RWPE1 (cell line): ENCODE measurements around the gene SP110.
A peak's percentile ranks its signal among the peaks of the same experiment; 100 is the strongest.

ENCODE experiments used
- CTCF ChIA-PET: fragments of 350-600 bp; sonication (Branson Sonifier 250); formaldehyde crosslinking; extraction: SDS; loops from one replicate; lab custom pipeline; 2021; lab: Yijun Ruan, JAX
- POLR2A ChIA-PET: fragments of 400-600 bp; formaldehyde crosslinking; extraction: SDS; loops from one replicate; lab custom pipeline; 2020; ENCODE audit warnings: antibody characterized with exemption; ENCODE audit not compliant: low non-redundant PET; lab: Yijun Ruan, JAX
- DNase-seq: peaks from one replicate; pipeline ENCODE4 v3.0.0; 2012; ENCODE audit warnings: low spot score
- H3K27ac ChIP-seq: fragments of 450-650 bp; 2 replicates; pipeline ENCODE4 v1.5.1; 2017
- CTCF ChIP-seq: fragments of 450-650 bp; conservative IDR thresholded peaks from 2 replicates; pipeline ENCODE4 v1.5.1; 2017; ENCODE audit warnings: low read depth, mild to moderate bottlenecking

The SP110 gene

GRCh38 chr2:230137902-230138539 lies 81.8 kb downstream of the SP110 start:
- TF ChIP-seq CTCF: no peak
- no peak overlapping the region for H3K27ac ChIP-seq
- ChIA-PET CTCF (interaction anchor here (0.6 kb wide), 1 partner anchor 337 kb away, joined by 3 read pairs; no protein-coding TSS in a partner anchor), POLR2A (no interaction called here)
- peak; percentile 65 for DNase-seq

- ChIA-PET POLR2A (no interaction called here), CTCF (interaction anchor here (0.6 kb wide), 1 partner anchor 115 kb away, joined by 3 read pairs; no protein-coding TSS in a partner anchor)
- DNase-seq: no peak
- TF ChIP-seq CTCF: no peak
- no peak overlapping the region for H3K27ac ChIP-seq
Measured at GRCh38 chr2:230135130-230135525, 84.7 kb downstream of the SP110 start.

- no peak overlapping the region for H3K27ac ChIP-seq
- ChIA-PET POLR2A (no interaction called here), CTCF (interaction anchor here (0.9 kb wide), 1 partner anchor 193 kb away, joined by 3 read pairs; no protein-coding TSS in a partner anchor)
- no peak for DNase-seq
- TF ChIP-seq CTCF: no peak
Measured at GRCh38 chr2:230134496-230135129, 85.2 kb downstream of the SP110 start.

- ChIA-PET CTCF (interaction anchor here (0.6 kb wide), 1 partner anchor 16 kb away, joined by 3 read pairs; no protein-coding TSS in a partner anchor), POLR2A (no interaction called here)
- no peak for TF ChIP-seq CTCF
- DNase-seq: no peak
- no peak overlapping the region for H3K27ac ChIP-seq
Measured at GRCh38 chr2:230131366-230131765, 88.4 kb downstream of the SP110 start.

- ChIA-PET POLR2A (no interaction called here), CTCF (no interaction called here)
- no peak overlapping the region for H3K27ac ChIP-seq
Measured at GRCh38 chr2:230130668-230131364, 89.0 kb downstream of the SP110 start.

More at GRCh38 chr2:230130668-230131364, 89.0 kb downstream of the SP110 start:
- TF ChIP-seq CTCF: no peak
- no peak for DNase-seq
